Measurements from ENCODE around the gene UBN2. TPM values are rescaled to one million over a fixed set of nuclear protein-coding genes. Genes with fewer than 3 reads are reported as not detected.

Gene UBN2
- total RNA-seq, 1 experiment from 2014 or later, result 39.0 TPM

GRCh38 chr7:139341058-139341775 is 110.2 kb downstream of the UBN2 start, which contains the start of gene FMC1:
FMC1 (plus strand) TSS chr7:139341337; CDS start chr7:139341385, 48 bp downstream.
- H3K36me3 Mint-ChIP-seq, result peaks cover 13% of the 10 kb centered on the region
- peaks cover 9% of the 10 kb centered on the region for H3K27me3 Mint-ChIP-seq (ENCODE audit: low read depth)
- H3K27ac Mint-ChIP-seq, result peak within 1 kb of the TSS; percentile 99
- H3K4me1 Mint-ChIP-seq, result peaks cover 7% of the 10 kb centered on the region
- CTCF ChIA-PET, result no interaction called here
- DNase-seq (ENCODE audit: low spot score) (peak; percentile 90), ATAC-seq (peak; percentile 76)
- POLR2A ChIA-PET, result interaction anchor here (1.8 kb wide), 1 partner anchor 18 kb away, joined by 12 read pairs; the partner anchor contains the start of gene LUC7L2
- H3K4me3 Mint-ChIP-seq, result peak within 1 kb of the TSS; percentile 92
- H3K9me3 Mint-ChIP-seq, result peaks cover 10% of the 10 kb centered on the region
- TF ChIP-seq NR2C2 (CRISPR knock-in tag; IDR thresholded peaks at IDR 0.05), result no peak
- no peak for TF ChIP-seq ZNF263 (CRISPR knock-in tag; IDR thresholded peaks at IDR 0.05; ENCODE audit: low read depth)
- TF ChIP-seq GTF2I (CRISPR knock-in tag; conservative IDR thresholded peaks at IDR 0.05), result no peak
- peak; percentile 71 for TF ChIP-seq NFATC4 (CRISPR knock-in tag; IDR thresholded peaks at IDR 0.05)
- TF ChIP-seq EMX1 (CRISPR knock-in tag; IDR thresholded peaks at IDR 0.05), result peak; percentile 18; the same call in 1 of the 2 replicates
- peak; percentile 79; the same call in 1 of the 2 replicates for TF ChIP-seq ZNF671 (CRISPR knock-in tag; IDR thresholded peaks at IDR 0.05)
- no peak for TF ChIP-seq HMGA2 (CRISPR knock-in tag; IDR thresholded peaks at IDR 0.05)
- no peak for TF ChIP-seq IRF2 (CRISPR knock-in tag; IDR thresholded peaks at IDR 0.05; ENCODE audit: borderline replicate concordance, low read depth)
- TF ChIP-seq ZNF396 (CRISPR knock-in tag; IDR thresholded peaks at IDR 0.05; ENCODE audit: borderline replicate concordance), result no peak
- no peak for TF ChIP-seq ZNF423 (CRISPR knock-in tag; IDR thresholded peaks at IDR 0.05)
- no peak for TF ChIP-seq NR1H2 (CRISPR knock-in tag; IDR thresholded peaks at IDR 0.05)
- no peak; the same call in 1 of the 2 replicates for TF ChIP-seq CREM (CRISPR knock-in tag; IDR thresholded peaks at IDR 0.05)
- TF ChIP-seq TEAD4 (CRISPR knock-in tag; IDR thresholded peaks at IDR 0.05), result peak; percentile 48; the same call in 1 of the 2 replicates
- no peak for TF ChIP-seq RORB (CRISPR knock-in tag; IDR thresholded peaks at IDR 0.05)
- no peak for TF ChIP-seq GRHL2 (CRISPR knock-in tag; IDR thresholded peaks at IDR 0.05; ENCODE audit: insufficient replicate concordance, severe bottlenecking)
- no peak for TF ChIP-seq CBFB (CRISPR knock-in tag; IDR thresholded peaks at IDR 0.05; ENCODE audit: low read depth)
- peak; percentile 52; the same call in 1 of the 2 replicates for TF ChIP-seq HMGXB4 (CRISPR knock-in tag; IDR thresholded peaks at IDR 0.05)
- TF ChIP-seq FOXP1 (CRISPR knock-in tag; IDR thresholded peaks at IDR 0.05; ENCODE audit: borderline replicate concordance), result no peak
- TF ChIP-seq ATF6 (CRISPR knock-in tag; IDR thresholded peaks at IDR 0.05), result no peak
- no peak; the same call in 1 of the 2 replicates for TF ChIP-seq ATF1 (CRISPR knock-in tag; IDR thresholded peaks at IDR 0.05)
- TF ChIP-seq ZNF232 (CRISPR knock-in tag; IDR thresholded peaks at IDR 0.05), result no peak
- TF ChIP-seq ZNF532 (CRISPR knock-in tag; IDR thresholded peaks at IDR 0.05; ENCODE audit: borderline replicate concordance), result peak; percentile 80; the same call in 1 of the 2 replicates
- no peak for TF ChIP-seq OVOL2 (CRISPR knock-in tag; IDR thresholded peaks at IDR 0.05; ENCODE audit: borderline replicate concordance)
- peak; percentile 44; the same call in 1 of the 2 replicates for TF ChIP-seq E2F5 (CRISPR knock-in tag; IDR thresholded peaks at IDR 0.05)
- no peak for TF ChIP-seq SOX15 (CRISPR knock-in tag; IDR thresholded peaks at IDR 0.05)
- no peak for TF ChIP-seq MXD4 (CRISPR knock-in tag; IDR thresholded peaks at IDR 0.05; ENCODE audit: borderline replicate concordance)
- no peak for TF ChIP-seq ZNF219 (CRISPR knock-in tag; IDR thresholded peaks at IDR 0.05; ENCODE audit: borderline replicate concordance)
- no peak for TF ChIP-seq PREB (CRISPR knock-in tag; IDR thresholded peaks at IDR 0.05; ENCODE audit: borderline replicate concordance)
